ENCODE measurements around the gene SRP72.

DNA sequence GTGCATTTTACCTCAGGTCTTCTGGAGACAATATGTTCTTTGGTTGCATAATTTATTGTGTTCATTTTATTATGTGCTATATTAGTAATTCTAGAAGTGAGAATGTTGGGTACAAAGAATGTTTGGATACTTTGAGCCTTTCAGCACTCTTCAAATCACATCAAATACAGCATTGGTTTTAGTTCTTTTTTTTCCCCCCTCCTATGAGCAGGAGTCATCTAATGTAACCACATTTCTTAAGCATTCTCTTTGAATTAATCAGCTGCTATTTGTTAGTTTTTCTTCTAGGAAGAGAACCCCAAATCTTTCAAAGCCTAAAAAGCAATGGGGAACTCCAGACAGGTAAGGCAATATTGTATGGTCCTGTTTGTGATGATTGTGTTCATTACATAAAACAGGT, 84.9 kb downstream of the SRP72 start:
- TF ChIP-seq, protein P1, sequence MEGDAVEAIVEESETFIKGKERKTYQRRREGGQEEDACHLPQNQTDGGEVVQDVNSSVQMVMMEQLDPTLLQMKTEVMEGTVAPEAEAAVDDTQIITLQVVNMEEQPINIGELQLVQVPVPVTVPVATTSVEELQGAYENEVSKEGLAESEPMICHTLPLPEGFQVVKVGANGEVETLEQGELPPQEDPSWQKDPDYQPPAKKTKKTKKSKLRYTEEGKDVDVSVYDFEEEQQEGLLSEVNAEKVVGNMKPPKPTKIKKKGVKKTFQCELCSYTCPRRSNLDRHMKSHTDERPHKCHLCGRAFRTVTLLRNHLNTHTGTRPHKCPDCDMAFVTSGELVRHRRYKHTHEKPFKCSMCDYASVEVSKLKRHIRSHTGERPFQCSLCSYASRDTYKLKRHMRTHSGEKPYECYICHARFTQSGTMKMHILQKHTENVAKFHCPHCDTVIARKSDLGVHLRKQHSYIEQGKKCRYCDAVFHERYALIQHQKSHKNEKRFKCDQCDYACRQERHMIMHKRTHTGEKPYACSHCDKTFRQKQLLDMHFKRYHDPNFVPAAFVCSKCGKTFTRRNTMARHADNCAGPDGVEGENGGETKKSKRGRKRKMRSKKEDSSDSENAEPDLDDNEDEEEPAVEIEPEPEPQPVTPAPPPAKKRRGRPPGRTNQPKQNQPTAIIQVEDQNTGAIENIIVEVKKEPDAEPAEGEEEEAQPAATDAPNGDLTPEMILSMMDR (IDR thresholded peaks at IDR 0.05; ENCODE audit: insufficient read depth, low read length): no peak
- TF ChIP-seq SPI1 (IDR thresholded peaks at IDR 0.05; ENCODE audit: borderline replicate concordance, low read depth): no peak
- no peak for TF ChIP-seq POLR2AphosphoS5 (IDR thresholded peaks at IDR 0.05; ENCODE audit: low read depth)
- TF ChIP-seq, protein P2, sequence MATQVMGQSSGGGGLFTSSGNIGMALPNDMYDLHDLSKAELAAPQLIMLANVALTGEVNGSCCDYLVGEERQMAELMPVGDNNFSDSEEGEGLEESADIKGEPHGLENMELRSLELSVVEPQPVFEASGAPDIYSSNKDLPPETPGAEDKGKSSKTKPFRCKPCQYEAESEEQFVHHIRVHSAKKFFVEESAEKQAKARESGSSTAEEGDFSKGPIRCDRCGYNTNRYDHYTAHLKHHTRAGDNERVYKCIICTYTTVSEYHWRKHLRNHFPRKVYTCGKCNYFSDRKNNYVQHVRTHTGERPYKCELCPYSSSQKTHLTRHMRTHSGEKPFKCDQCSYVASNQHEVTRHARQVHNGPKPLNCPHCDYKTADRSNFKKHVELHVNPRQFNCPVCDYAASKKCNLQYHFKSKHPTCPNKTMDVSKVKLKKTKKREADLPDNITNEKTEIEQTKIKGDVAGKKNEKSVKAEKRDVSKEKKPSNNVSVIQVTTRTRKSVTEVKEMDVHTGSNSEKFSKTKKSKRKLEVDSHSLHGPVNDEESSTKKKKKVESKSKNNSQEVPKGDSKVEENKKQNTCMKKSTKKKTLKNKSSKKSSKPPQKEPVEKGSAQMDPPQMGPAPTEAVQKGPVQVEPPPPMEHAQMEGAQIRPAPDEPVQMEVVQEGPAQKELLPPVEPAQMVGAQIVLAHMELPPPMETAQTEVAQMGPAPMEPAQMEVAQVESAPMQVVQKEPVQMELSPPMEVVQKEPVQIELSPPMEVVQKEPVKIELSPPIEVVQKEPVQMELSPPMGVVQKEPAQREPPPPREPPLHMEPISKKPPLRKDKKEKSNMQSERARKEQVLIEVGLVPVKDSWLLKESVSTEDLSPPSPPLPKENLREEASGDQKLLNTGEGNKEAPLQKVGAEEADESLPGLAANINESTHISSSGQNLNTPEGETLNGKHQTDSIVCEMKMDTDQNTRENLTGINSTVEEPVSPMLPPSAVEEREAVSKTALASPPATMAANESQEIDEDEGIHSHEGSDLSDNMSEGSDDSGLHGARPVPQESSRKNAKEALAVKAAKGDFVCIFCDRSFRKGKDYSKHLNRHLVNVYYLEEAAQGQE (IDR thresholded peaks at IDR 0.05; ENCODE audit: insufficient replicate concordance, low read depth): no peak
- TF ChIP-seq GABPA (IDR thresholded peaks at IDR 0.05; ENCODE audit: low read depth): no peak

Data from HL-60 (cell line).